Measurements from ENCODE around the gene JAKMIP1. TPM values are rescaled to one million over a fixed set of nuclear protein-coding genes. Genes with fewer than 3 reads are reported as not detected.

The JAKMIP1 gene
- total RNA-seq, 4 donors from 2014 or later, result not detected

DNA sequence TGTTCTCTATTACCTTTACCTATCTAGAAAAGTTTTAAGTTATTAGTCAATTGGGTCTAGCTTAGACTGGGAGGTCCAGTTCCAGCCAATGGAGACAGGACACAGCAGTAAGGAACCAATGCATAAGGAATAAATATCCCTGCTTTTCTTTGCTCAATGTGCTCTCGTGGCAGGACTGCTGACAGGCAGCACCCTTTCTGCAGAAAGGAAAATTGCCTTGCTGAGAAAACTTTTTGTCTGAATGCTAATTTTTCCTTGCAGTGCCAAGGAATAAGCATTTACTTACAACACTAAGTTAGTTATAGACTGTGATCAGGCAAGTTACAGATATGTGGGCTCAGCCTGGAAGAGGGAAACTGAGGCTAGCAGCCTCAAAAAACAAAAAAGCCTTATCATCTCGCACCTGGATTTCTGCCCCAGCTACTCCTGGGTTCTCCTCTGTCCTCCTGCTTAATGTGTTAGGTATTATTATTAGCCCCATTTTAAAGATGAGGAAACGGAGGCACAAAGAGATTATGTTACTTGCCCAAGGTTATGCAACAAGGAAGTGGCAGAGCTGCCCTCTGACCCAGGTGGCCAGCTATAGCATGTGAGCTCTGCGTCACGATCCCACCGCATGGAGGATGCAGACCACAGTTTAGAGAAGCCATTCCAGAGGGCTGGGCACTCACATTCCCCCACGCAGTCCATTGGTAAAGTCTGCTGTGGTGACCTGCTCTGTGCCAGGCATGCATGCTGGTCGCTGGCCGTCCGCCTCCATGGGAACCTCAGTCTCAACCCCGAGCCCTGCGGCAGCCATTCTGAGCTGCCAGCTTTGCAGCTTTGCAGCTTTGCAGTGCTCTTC is 141.6 kb downstream of the JAKMIP1 start:
- intact Hi-C loops (cut with DNase I; ENCODE audit: low total_unique reads), result no loop called here
- 95% methylated on average over 12 of the region's 12 CpGs for WGBS, 2 donors
- TF ChIP-seq, protein P1, sequence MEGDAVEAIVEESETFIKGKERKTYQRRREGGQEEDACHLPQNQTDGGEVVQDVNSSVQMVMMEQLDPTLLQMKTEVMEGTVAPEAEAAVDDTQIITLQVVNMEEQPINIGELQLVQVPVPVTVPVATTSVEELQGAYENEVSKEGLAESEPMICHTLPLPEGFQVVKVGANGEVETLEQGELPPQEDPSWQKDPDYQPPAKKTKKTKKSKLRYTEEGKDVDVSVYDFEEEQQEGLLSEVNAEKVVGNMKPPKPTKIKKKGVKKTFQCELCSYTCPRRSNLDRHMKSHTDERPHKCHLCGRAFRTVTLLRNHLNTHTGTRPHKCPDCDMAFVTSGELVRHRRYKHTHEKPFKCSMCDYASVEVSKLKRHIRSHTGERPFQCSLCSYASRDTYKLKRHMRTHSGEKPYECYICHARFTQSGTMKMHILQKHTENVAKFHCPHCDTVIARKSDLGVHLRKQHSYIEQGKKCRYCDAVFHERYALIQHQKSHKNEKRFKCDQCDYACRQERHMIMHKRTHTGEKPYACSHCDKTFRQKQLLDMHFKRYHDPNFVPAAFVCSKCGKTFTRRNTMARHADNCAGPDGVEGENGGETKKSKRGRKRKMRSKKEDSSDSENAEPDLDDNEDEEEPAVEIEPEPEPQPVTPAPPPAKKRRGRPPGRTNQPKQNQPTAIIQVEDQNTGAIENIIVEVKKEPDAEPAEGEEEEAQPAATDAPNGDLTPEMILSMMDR (IDR thresholded peaks at IDR 0.05), result no peak
- TF ChIP-seq POLR2A (IDR thresholded peaks at IDR 0.05), result no peak
- no peak for DNase-seq (ENCODE audit: low spot score in 2 of 2)
- H3K4me3 ChIP-seq (ENCODE audit: low read depth, poor library complexity, severe bottlenecking), result no peak overlapping the region

GRCh38 chr4:6056976-6057766 is 143.2 kb downstream of the JAKMIP1 start:
- intact Hi-C loops (cut with DNase I; ENCODE audit: low total_unique reads), result no loop called here
- no peak overlapping the region for H3K4me3 ChIP-seq (ENCODE audit: low read depth, poor library complexity, severe bottlenecking)
- no peak for DNase-seq (ENCODE audit: low spot score in 2 of 2)
- TF ChIP-seq, protein P1 (IDR thresholded peaks at IDR 0.05), result no peak
- TF ChIP-seq POLR2A (IDR thresholded peaks at IDR 0.05), result no peak
- 87 to 90% methylated on average over 15 of the region's 15 CpGs for WGBS, 2 donors

GRCh38 chr4:6055436-6055835 is 144.9 kb downstream of the JAKMIP1 start:
- TF ChIP-seq, protein P1 (IDR thresholded peaks at IDR 0.05), result no peak
- TF ChIP-seq POLR2A (IDR thresholded peaks at IDR 0.05), result no peak
- DNase-seq (ENCODE audit: low spot score in 2 of 2), result no peak
- 80 to 90% methylated on average over 3 to 4 of the region's 4 CpGs for WGBS, 2 donors
- no peak overlapping the region for H3K4me3 ChIP-seq (ENCODE audit: low read depth, poor library complexity, severe bottlenecking)
- intact Hi-C loops (cut with DNase I; ENCODE audit: low total_unique reads), result no loop called here

- no peak overlapping the region for H3K4me3 ChIP-seq (ENCODE audit: low read depth, poor library complexity, severe bottlenecking)
- no peak for DNase-seq (ENCODE audit: low spot score in 2 of 2)
- no peak for TF ChIP-seq POLR2A (IDR thresholded peaks at IDR 0.05)
- TF ChIP-seq, protein P1 (IDR thresholded peaks at IDR 0.05), result no peak
- 92 to 95% methylated on average over 4 of the region's 4 CpGs for WGBS, 2 donors
- intact Hi-C loops (cut with DNase I; ENCODE audit: low total_unique reads), result no loop called here
Observed at GRCh38 chr4:6055030-6055429, 145.3 kb downstream of the JAKMIP1 start.

- TF ChIP-seq, protein P1 (IDR thresholded peaks at IDR 0.05), result no peak
- no peak for TF ChIP-seq POLR2A (IDR thresholded peaks at IDR 0.05)
- DNase-seq (ENCODE audit: low spot score in 2 of 2), result no peak
- intact Hi-C loops (cut with DNase I; ENCODE audit: low total_unique reads), result no loop called here
- WGBS, 2 donors, result 65 to 78% methylated on average over 14 to 16 of the region's 16 CpGs
- no peak overlapping the region for H3K4me3 ChIP-seq (ENCODE audit: low read depth, poor library complexity, severe bottlenecking)
Observed at GRCh38 chr4:6054162-6054922, 146.0 kb downstream of the JAKMIP1 start.

Measured in lower leg skin (tissue), 4 donors.